ENCODE results near the gene POLE2.

GRCh38 chr14:49637534-49638078 lies 50.4 kb downstream of the POLE2 start:
- TF ChIP-seq MAFK (IDR thresholded peaks at IDR 0.05; ENCODE audit: low read depth, low read length): no peak
- no peak for TF ChIP-seq FOS (IDR thresholded peaks at IDR 0.05; ENCODE audit: low read depth, low read length)
- no peak for TF ChIP-seq POLR2A (IDR thresholded peaks at IDR 0.05; ENCODE audit: low read depth, low read length)

Data from IMR-90 (cell line).